GM19463 (cell line): ENCODE results near the gene C1QTNF6.

Experiments used
- ATAC-seq: cut with Tn5 transposase; IDR thresholded peaks from one replicate; pipeline ENCODE4 v1.9.1; 2021; ENCODE audit warnings: mild to moderate bottlenecking, moderate library complexity; ENCODE audit not compliant: unreplicated experiment

The C1QTNF6 gene

DNA sequence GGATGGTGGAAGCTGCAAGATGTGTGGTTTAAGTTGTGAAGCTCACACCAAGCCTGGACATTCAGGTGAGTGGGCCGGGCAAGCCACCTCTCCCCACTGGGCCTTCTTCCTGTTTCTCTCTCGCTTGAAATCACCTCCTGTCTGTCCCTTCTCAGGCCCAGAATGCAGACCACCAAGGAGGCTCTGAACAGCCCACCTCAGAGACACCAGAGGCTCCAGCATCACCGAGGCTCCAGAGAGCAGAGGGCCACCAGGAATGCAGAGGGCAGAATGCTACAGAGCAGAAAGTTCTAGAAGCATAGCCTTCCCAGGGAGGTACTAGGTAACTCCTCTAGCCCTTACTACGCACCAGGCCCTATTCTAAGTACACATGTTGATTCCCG is 23.6 kb downstream of the C1QTNF6 start:
- ATAC-seq = no peak

DNA sequence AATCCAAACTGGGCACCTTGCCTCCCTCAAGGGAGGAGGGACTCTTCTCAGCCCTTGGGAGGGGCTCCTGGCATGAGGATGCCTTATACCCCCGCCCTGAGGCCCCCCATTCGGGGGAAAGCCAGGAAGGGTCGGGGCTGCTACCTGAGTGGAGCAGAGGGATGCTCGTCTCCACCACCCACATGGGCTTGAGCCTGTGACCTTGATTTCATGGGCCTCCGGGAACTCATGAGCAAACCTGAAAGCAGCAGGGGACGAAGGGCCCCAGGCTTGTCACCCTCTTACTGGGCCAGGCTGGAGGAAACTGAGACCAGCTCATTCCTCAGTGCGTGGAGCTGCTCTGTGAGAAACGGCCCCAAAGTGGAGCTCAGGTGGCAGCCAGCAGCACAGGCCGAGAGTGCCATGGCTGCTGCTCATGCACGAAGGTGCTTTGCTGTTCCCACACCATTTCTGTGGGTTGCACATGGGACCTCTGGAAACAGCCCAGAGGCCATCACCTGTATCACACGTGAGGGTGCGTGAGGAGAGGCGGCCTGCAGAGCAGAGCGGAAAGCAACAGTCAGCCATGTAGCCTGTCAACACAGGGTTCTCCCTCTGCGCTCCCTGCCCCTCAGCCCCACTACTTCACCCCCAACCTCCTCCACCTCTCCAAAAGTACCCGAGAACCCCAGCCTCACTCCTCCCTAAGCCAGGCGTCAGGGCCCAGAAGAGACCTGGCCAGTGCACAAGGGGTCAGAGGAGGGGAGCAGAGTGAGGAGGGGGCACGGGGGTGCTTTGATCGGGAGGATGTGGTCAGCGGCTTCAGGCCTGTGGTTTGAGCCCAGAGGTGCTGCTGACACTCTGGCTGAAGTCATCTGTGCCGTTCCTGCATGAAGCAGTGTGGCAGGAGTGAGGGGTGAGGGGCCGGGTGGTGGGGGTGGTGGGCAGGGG is 24.2 kb downstream of the C1QTNF6 start:
- ATAC-seq = peak; percentile 33

DNA sequence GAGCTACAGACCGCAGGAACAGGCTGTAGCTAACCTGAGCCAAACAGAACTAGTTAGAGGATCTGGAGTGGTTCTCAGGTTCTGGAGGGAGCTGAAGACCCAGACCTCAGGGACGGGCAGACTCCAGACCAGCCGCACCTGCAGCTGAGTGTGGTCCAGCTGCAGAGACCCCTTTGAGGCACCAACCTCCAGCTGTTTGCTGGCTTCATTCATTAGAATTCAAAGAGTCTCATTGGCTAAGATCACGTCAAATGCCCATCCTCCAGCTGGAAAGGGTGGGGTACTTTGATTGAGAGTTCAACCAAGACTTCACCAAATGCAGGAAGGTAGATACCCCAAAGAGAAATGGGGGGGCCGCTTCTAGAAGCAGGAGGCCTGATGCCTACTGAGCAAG is 25.0 kb downstream of the C1QTNF6 start:
- ATAC-seq = no peak

DNA sequence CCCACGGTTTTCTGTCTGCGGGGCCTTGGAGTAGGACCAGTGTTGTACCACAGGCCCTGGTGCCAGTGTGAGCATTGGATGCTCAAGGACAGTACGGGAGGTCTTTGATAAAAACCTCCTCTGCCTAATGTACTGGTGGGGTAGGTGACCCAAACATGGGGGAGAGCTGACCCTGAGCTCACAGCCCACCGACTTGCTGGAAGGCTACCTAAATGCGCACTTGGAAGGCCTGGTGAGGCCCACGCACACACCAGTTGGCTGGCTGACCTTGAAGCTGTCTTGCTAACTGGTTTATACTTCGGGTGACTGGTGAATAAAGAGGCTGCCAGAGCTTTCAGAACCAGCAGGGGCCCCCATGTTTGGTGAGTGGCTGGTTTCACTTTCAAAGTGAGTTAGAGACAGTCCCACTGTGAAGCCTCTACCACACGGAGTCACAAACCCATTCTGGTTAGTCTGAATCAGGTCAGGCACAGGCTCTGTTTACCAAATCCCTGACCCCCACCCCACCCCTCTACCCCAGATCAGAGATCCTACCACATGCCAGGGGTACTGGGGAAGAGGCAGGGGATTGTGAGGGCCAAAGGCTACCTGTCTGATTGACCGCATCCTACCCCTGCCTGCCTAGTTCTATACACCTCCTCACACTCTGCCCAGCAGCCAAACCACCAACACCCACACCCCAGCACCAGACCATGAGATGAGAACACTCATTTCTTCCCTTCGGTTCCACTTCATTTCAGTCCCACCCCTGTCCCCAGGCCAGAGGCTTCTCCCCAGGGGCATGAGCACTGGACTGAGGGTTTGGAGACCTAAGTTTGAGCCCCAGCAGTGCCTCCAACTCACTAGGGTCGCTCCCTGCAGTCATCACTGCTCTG is 25.6 kb downstream of the C1QTNF6 start:
- peak; percentile 48 for ATAC-seq

DNA sequence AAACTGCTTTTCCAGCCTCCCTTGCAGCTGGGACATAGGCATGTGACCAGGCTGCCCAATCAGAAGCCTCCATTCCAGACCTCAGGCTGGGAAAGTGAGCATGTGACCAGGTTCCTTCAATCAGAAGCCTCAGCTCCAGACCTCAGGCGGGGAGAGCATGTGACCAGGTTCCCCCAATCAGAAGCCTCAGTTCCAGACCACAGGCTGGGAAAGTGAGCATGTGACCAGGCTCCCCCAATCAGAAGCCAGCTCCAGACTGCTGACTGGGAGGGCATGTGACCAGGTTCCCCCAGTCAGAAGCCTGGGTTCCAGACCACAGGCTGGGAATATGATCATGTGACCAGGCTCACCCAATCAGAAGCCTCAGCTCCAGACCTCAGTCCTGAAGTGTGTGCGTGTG is 26.6 kb downstream of the C1QTNF6 start:
- no peak for ATAC-seq

DNA sequence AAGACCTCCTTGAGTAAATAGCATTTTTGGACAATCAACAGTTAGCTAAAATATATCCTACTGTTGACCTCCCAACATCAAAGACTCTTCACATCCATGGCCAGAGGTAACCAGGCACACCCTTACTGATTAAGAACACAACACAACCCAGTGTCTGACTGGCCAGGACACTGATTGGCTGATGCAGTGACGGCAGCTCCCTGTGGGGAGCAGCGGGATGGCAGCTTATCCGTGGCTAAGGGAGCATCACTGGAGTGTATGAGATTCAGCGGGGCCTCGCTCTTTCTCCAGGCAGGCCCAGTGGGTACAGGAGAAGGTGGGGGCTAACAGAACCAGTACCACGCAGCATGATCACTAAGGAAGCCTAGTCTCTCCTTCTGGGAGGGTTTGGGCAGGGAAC is 28.0 kb downstream of the C1QTNF6 start:
- ATAC-seq = no peak

DNA sequence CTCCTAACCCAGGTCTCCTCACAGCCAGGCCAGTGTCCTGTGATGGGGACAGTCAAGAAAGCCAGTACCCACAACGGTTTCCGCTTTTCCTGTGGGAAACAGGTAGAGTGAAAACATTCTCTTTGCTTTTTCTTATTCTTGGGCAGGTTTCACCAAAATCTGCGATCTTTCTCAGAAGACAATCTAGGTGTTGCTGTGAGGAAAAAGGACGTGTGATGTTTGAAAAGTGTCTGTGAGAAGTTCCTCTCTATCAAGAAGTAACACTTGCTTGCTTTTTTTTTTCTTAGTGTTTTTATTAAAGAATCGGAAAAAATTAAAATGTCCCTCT is 29.1 kb downstream of the C1QTNF6 start:
- ATAC-seq = no peak

DNA sequence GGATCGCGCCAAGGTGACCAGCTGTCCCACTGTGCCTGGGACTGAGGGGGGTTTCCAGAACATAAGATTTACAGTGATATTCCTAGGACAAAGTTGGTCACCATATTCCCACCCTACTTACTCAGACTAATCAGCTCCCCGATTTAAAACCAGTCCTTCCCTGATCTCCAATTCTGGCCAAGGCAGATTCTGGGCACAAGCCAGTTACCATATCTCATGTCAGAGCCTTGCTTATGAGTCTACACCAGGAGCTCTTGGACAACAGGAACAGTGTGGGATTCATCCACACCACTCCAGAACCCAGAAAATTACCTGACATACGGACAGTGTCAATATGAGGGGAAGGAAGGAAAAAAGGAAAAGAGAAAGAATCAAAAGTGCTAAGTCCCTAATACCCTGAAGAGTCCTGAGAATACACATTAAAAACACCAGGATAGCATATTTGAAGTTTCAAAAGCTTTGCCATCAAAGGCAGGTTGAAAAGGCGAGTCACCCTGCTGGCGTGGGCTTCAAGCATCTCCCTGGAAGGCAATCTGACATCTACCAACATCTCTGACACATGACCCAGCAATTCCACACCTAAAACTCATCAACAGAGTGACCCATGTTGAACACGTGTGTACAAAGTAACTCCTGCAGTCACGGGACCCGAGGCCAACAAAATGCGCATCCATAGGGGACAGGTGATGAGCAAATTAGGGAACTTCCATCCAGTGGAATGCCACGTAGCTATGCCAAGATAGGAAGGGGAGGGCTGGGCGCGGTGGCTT is 30.3 kb downstream of the C1QTNF6 start:
- ATAC-seq = no peak

DNA sequence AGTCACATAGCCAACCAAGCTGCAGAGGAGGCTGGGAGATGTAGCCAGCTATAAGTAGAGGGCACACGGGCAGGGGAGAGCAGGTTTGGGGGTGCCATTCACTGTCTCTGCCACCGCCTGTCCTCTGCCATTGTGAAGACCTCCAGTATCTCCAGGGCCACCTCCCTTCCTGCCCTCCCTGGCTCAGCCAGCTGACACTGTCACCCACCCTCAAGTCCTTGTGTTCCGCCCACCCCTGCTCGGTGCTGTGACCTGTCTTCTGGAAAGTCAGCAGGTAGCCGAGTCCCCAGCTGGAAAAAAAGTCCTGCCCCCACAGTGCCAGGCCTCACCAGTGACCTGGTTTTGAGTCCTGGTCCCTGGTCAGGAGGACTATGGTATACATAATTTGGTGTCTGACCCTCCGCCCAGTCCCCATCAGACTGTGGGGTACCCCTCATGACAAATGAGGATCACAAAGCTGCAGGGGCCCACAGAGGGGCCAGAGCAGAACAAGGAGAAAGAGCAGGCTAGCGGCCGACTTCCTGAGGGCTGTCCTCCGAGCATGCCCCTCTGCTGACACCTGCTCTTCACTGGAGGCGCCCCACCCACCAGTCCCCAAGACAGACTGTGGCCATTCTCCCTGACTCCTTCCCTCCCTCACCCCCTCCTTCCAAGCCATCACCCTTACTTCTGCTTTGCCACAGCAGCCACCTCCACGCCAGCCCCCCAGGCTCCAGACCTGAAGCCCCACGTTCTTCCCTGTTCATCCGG is 31.2 kb downstream of the C1QTNF6 start:
- no peak for ATAC-seq

DNA sequence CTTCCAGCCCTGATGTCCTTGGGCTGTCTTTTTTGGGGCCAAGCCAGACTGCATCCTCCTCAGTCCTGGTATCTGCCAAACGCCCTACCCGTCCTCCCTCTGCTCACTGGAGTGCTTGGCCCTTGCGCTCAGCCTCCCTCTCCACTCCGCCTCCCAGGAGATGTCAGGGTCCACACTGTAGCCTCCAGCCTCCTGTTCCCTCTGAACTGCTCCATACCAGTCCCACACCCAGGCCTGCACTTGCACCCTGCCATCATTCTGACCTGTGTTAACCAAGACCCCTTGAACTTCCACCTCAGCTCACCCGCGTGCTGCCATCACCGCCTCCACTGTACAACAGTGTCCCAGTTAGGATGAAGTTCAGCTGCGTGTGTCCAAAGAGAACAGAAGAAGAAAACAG is 32.1 kb downstream of the C1QTNF6 start:
- no peak for ATAC-seq

DNA sequence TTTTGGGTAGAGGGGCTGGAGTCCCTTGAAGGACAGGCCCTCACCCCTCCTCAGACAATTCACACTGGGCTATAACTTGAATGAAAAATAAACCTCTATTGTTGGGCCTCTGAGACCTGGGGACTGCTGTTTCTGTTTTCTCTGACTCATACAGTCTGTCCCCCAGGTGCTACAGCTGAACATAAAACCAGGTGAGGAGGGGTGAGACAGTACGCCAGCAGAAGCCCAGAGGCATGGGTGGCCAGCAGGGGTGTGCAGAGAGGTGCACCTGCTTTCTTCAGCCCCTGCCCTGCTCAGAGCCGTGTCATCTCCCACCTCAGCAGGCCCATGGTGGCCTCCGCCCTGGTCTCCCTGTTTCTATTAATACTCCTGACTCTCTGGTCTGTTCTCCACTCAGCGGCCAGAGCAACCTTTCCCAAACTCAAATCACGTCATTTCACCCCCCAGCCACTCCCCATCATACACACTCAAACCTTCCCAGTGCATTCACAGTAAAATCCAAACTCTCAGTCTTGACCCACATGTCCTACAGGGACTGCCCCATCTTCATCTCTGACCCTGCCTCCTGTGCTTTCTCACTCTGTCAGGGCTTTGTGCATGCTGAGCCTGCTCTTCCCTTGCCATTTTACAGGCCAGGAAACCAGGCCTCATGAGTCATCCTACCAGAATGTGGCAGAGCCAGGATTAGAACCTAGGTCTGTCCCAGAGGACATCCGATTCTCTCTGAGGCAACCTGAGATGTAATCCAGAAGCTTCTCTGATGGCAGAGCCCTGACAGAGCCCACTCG is 32.9 kb downstream of the C1QTNF6 start:
- no peak for ATAC-seq

DNA sequence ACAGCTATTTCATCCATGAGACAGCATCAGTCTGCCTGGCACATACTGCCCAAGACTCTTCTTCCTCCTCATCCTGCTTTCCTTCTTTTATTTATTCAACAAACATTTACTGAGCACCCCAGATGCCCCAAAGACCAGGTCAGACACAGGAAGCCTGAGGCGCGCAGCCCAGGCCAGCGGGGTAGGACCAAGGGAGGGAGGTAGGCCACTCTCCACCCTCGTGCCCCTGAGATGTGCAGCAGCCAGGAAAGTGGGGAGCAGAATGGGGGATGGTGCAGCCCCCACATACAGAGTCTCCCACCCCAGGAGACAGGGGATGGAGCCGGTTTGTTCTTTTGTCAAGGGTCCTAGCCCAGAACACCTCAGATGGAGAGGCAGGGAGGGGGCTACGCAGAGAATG is 34.1 kb downstream of the C1QTNF6 start:
- ATAC-seq = no peak

DNA sequence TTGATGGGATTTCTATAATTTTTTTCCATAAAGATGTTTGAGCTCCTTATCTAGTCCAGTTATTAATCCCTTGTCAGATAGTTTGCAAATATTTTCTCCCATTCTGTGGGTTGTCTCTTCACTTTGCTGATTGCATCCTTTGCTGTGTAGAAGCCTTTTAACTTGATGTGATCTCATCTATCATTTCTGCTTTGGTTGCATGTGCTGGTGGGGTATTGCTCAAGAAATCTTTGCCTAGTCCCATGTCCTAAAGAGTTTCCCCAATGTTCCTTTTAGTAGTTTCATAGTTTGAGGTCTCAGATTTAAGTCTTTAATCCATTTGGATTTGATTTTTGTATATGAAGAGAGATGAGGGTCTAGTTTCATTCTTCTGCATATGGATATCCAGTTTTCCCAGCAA is 36.6 kb downstream of the C1QTNF6 start:
- ATAC-seq = no peak

DNA sequence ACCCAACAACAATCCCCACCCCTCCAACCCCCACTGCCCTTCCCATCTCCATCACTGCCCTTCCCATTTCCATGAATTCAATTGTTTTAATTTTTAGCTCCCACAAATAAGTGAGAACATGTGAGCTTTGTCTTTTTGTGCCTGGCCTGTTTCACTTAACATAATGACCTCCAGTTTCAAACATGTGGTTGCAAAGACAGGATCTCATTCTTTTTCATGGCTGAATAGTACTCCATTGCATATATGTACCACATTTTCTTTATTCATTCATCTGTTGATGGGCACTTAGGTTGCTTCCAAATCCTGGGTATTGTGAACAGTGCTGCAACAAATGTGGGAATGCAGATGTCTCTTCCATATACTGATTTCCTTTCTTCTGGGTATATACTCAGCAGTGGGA is 37.3 kb downstream of the C1QTNF6 start:
- ATAC-seq = no peak

DNA sequence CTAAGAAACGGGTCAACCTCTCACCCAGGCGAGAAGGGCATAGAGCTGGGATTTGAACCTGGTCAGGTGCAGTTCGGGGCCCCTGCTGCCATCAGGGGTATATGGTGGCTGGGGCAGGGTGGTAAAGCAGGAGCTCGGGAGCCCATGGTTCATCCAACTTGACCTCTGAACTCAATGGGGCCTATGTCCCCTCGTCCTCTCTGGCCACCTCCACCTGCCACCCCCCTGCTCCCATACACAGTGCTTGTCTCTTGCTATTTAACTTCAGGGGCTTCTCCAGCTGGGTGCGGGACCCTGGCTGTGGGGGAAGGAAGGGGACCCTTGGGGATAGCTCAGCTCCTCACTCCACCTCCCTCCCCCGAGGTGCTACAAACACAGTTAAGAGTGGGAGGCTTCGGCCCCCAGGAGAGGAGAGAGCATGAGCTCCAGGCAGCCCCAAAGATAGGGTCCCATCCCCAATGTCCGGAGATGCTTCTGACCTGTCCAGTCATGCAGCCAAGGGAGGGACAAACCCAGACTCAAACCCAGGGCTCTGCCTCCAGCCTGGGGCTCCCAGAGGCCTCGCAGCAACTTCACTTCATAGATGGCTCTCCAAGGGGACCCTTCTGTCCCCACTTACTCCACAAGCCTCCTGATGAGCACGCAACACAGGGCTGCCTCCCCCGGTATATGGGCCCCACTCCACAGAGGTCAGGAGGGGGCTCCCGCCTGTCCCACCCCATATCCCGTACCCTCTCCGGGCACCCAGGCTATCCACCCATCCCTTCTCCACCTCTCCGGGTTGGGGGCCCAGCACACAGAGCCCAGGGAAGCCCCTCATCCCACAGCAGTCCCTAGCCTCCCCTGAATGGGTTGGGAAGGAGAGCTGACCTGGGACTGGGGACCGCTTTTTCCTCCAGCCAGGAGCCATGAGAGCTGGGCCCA is 39.0 kb downstream of the C1QTNF6 start:
- ATAC-seq = no peak

DNA sequence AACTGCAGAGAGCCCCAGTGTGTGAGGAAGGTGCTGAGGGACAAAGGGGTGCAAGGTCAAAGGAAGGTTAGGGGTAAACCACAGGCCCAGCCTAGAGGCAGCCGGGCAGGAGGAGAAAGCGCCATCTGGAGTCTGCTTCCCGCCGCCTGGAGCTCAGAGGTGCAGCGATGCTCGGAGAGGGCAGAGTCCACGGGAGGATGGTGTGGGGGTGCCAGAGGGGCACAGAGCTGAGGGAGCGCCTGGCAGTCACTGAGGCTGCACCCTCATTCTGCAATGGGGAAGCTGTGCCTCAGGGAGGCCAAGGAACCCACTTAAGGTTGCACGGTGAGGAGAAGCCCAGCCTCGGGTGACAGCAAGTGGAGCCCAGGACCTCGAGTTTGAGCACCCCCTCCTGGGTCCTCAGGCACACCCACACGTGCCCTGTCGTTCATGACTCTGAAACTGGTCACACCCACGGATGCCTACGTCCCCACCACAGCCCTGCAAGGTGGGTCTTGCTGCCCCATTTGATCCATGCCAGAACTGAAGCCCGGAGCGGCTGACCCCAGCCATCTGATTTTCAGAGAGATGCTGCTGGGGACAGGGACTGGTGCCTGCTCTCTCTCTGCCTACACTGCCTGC is 39.9 kb downstream of the C1QTNF6 start:
- no peak for ATAC-seq

DNA sequence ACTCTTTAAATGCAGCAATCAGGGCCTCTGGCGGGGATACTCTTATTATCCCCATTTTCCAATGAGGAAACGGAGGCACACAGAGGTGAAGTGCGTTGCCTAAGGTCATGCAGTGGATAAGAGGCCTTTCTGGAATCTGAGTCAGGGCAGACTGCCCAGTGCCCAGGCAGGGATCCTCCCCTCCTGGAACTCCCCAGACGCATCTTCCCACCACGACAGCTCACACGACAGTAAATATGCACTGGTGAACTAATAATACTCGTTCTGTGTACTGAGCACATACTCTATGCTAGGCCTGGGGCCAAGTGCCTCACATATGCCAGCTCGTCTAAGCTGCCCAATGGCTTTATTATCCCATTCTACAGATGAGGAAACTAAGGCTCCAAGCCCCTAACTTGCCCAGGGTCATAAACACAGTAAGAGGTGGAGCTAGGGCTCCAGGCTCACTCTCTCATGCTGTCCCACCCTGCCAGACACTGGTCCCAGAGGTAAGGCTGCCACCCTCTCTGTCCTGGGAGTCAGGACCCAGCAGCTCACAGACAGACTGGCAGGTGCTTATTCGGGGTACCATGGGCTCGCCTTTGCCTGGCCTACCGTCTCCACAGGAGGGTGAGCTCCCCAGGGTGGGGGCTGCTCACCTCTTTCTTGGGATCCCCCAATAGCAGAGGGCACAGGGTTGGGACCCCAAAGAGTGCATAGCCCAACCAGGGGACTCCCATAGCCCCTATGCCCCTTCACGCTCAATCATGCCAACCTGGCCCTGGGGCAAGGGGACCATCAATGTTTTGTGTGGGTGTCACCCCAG is 40.7 kb downstream of the C1QTNF6 start:
- ATAC-seq = no peak
